ENCODE data around the gene ANLN.
"Not testable (repeated sequence)": the region's sequence is repeated elsewhere in the genome, so short reads cannot be mapped to it uniquely, and the experiment has no call there.

The ANLN gene

DNA sequence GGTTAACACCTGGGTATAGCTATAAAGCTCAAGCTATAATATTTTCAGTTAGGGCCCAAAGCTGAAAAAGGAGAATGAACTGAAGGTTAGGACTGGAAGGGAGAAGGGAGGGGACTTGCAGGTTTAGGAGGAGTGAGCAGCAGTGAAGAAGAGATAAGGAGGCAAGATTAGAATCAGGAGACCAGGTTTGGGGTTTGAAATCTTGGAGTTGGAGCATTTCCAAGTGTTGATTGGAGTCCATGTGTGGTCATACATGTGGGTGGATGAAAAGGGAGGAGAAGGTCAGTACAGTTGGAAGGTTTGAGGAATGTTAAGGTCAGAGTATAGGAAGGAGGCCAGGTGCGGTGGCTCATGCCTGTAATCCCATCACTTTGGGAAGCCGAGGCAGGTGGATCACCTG, 8.6 kb upstream of the ANLN start:
- no peak for DNase-seq

DNA sequence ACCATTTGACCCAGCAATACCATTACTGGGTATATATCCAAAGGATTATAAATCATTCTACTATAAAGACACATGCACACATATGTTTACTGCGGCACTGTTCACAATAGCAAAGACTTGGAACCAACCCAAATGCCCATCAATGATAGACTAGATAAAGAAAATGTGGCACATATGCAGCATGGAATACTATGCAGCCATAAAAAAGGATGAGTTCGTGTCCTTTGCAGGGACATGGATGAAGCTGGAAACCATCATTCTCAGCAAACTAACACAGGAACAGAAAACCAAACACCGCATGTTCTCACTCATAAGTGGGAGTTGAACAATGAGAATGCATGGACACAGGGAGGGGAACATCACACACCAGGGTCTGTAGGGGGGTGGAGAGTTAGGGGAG, 6.4 kb upstream of the ANLN start:
- DNase-seq, result not testable (repeated sequence)

DNA sequence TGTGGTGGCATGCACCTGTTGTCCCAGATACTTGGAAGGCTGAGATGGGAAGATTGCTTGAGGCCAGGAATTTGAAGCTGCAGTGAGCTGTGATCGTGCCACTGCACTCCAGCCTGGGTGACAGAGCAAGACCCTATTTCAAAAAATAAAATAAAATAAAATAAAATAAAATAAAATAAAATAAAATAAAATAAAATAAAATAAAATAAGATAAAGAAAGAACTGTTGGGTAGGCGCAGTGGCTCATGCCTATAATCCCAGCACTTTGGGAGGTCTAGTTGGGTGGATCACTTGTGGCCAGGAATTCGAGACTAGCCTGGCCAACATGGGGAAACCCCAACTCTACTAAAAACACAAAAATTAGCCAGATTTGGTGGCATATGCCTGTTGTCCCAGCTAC, 4.0 kb upstream of the ANLN start:
- DNase-seq, result not testable (repeated sequence)

DNA sequence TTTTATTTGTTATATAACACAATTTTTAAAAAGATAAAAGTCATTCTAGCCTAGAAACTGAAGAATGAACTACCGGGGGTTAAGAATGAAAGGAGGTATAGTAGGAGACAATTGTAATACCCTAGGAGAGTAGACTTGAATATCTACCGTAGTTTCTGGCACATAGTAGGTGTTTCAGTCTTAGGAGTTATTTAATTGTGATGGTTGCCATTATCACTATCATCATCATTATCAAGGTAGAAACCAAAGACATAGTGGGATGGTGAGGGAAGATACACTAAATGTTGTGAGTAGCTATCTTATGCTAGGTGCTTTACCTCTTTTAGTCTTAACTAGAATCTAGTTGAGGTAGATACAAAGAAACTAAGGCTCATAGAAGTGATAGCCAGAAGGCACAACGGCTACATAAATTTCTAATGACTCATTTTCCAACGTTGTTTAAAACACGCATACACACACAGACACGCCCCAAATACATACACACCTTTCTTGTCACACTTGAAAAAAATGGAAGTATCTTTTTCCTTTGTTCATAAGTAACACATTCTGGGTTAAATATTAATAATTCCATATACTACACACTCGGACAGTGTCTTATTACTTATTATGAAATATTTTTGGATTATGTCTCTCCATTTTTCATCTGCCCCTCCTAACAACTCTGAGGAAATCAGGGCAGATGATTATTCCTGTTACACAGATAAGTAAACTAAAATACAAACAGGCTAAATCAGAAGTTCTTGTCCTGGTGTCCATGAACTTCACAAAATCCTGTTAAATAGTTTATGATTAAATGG, 2.0 kb upstream of the ANLN start:
- no peak for DNase-seq

DNA sequence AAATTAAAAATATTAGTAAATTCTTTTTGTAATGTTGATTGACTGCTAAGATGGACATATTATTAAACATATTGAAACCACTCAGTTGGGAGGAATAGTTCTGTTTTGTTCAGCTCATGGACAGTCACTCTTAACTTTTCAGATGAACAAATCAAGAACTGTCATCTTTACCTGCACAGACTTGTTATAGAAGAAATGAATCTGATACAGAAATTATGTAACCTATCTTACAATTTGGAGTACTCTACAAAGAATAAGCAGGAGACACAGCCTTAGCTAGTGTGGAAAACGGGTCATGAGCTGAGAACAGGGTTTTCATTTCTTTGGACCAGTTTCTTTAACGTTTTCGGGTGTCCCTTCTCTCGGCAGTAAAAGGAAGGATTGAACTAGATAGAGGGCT, 1.2 kb upstream of the ANLN start:
- no peak for DNase-seq

DNA sequence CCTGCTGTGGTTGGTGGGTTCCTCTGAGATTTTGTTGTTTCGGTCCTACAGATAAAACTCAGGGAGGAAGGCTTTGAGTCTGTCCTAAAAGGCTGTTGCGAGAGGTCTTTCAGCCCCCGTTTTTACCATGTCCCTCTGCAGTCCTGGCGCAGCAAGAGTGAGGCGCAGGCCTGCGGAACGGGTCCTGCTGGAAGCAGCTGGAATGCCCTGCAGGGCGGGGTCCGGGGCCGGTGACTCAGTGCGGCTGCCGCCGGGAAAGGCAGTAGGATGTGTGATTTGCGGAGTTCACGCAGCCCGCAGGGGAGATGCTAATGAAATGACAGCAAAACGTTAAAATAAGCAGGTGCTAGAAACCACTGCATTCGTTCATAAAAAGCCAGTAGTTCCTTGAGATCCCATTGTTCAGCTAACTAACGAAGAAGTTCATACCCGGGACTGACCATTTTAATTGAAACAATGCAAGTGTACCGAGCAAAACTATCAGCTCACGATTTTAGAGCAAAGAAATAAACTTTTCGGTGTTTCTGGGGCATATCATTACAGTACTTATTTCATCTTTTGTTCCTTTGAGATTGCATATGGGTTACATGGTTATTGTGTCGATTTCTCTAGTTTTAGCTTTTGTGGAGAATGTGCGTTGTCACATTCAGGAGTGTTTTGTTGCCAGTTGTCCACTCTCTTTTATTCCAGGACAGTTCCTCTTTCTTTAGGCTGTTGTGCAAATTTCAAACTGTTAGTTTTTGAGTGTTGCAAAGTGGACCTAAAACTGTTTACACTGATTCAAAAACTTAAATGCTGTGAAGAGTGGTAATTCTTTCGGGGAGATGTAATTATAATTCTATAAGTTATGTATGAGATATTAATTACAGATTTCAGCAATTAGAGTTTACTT, 783 bp downstream of the ANLN start:
- DNase-seq, result peak; percentile 51

DNA sequence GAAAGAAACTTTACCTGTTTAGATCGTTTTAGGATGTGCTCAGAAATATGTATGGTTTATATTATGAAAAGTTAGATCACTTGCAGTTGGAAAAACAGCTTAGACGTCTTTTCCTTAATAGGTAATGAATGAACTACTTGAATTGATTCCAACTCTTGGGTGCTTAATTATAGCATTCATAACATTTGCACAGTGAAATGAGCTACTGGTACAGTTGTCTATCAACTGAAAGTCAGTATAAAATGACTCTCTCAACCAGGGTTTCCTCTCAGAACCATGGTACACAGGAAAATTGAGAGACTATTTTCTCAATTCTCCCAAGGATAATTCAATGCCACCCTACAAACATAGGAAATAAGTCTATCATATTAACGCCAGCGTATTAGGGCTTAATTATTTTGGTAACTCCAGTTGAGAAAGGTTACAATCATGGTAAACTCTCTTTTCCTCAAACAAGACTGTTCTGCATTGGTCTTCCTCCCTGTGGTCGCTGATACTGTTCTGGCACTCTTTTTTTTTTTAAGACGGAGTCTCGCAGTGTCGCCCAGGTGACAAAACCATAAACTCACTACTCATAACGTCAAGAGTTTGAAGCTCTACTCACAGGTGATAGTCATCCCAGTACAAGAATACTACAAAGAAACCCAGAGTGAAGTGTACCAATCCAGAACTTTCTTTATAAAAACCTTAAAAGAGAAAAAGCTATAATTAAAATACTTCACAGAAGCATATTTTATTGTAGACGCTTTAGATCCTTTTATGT, 2.0 kb downstream of the ANLN start:
- peak; percentile 13 for DNase-seq

DNA sequence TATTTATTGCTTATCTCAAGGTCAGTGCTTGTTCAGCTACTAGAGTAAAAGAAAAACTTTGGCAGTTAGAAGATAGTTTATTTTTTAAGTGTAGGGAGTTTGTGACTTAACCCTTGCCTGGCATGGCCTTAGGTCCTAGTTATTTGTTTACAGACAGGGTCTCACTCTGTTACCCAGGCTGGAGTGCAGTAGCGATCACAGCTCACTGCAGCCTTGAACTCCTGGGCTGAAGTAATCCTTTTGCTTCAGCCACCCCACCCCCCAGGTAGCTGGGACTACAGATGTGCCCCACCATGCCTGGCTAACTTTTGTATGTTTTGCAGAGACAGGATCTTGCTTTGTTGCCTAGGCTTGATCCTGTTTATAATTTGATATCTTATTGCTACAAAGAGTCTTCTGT, 4.2 kb downstream of the ANLN start:
- no peak for DNase-seq

DNA sequence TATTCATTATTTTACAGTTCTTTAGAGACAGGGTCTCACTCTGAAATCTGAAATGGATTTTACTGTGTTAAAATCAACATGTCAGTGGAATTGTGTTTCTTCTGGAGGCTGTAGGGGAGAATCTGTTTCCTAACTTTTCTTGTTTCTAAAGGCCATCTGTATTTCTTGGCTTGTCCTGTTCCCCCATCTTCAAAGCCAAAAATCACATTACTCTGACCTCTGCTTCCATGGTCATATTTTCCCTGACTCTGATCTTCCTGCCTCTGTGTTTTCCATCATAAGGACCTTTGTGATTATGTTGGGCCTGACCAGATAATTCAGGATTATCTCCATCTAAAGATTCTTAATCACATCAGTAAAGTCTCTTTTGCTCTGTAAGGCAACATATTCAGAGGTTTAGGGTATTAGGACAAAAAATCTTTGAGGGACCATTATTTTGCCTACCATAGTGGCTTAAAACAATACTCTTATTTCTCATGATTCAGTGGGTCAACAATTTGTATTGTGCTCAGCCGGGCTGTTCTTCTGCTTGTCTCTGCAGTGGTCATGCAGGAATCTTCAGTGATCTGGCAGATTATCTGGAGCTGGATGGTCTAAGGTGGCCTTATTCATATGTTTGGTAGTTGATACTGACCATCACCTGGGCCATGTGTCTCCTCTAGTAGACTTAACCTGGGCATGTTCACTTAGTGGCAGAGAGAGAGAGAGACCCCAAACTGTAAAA, 5.7 kb downstream of the ANLN start:
- DNase-seq, result no peak

DNA sequence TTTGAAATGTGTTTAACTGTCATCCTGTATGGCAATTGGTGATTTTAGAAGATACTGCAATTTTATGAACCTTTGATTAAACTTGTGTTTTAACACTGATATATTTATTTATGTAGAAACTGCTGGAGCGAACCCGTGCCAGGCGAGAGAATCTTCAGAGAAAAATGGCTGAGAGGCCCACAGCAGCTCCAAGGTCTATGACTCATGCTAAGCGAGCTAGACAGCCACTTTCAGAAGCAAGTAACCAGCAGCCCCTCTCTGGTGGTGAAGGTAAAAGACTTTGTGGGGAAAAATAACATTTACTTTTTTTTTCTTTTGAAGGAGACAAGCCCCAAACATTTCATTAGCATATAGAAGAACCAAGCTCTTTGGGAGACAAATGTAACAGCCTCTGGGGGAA, 6.5 kb downstream of the ANLN start:
- DNase-seq, result no peak

DNA sequence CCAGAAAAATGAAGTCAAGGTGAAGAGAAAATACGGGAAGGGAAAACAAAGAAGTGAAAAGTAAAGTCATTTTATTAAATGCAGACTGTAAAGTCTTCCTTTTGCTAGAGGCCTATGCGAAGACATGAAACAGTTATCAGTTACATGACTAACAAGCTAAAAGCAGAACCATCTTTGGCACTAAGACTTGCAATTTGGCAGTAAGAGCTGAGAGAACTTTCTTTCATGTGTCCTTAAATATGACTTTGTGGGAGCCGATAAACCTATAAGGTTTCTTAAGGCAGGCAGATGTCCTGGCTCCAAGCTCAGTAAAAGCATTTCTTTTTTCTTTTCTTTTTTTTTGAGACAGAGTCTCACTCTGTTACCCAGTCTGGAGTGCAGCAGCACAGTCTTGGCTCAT, 10.4 kb downstream of the ANLN start:
- no peak for DNase-seq

DNA sequence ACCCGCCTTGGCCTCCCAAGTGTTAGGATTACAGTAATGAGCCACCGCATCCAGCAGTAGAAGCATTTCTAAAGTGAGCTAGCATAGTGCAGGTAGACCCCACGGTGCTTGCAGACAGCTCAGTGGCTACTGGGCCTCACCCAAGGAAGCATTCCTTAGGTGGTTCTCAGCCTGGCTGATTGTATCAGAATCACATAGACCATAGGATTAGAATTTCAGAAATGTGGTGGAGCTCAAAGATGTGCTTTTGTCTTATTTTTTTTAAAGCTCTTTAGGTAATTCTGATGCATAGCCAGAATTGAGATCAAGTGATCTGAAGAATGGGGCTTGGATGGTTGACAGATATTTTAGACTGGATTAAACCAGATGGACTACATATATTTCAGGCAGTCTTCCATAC, 10.9 kb downstream of the ANLN start:
- DNase-seq, result no peak

DNA sequence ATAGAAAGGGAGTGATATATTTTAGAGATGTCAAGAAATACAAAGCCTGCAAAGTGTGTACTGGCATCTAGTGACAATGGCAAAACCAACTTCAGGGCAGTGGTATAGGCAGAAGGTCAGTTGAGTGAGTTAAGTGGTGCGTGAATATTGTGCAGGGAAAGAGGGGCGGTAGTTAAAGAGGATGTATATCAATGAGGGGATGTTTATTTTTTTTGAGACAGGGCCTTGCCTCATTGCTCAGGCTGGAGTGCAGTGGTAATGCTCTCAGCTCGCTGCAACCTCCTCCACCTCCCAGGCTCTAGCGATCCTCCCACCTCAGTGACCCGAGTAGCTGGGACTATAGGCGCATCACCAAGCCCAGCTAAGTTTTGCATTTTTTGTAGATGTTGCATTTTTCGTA, 13.8 kb downstream of the ANLN start:
- DNase-seq, result no peak

DNA sequence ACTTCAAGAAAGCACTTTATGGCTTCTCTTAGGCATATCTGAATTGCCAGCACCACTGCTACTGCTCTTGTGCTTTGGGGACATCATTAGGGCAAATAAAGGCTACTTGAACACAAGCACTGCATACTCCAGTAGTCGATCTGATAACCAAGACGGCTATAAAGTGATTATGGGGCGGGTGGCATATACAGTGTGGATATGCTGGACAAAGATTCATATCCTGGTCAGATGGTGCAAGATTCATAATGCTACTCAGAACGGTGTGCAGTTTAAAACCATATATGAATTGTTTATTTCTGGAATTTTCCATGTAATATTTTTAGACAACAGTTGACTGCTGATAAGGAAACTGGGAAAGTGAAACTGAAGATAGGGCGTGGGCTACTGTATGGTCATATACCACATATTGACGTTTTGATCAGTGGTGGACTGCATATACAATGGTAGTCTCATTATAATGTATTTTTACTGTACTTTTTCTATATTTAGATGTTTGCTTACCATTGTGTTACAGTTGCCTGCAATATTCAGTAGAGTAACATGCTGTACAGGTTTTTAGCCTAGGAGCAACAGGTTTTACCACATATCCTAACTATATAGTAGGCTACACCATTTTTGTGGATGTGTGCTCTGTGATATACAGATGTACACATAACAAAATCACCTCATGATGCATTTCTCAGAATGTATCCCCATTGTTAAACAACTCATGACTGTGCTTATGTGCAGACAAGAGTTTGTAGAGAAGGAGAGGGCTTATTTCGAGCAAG, 15.2 kb downstream of the ANLN start:
- no peak for DNase-seq

DNA sequence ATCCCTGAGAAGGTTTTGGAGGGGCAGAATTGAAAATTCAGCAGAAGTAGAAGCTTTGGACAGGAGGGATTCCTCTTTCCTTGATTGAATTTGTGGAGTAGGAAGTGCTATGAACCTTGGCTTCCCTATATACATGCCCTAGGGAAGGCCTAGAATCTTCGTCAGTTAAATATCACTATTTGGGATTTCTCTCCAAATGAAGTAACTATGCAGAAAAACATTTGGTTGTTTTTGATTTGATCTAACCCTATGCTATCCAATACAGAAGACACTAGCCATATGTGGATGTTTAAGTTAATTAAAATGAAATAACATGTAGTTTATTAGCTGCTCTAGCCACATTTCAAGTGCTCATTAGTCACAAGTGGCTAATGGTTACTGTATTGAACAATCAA, 15.7 kb downstream of the ANLN start:
- no peak for DNase-seq

DNA sequence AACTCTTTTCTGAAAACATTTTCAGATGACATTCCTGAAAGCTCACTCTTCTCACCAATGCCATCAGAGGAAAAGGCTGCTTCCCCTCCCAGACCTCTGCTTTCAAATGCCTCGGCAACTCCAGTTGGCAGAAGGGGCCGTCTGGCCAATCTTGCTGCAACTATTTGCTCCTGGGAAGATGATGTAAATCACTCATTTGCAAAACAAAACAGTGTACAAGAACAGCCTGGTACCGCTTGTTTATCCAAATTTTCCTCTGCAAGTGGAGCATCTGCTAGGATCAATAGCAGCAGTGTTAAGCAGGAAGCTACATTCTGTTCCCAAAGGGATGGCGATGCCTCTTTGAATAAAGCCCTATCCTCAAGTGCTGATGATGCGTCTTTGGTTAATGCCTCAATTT, 16.5 kb downstream of the ANLN start:
- no peak for DNase-seq

DNA sequence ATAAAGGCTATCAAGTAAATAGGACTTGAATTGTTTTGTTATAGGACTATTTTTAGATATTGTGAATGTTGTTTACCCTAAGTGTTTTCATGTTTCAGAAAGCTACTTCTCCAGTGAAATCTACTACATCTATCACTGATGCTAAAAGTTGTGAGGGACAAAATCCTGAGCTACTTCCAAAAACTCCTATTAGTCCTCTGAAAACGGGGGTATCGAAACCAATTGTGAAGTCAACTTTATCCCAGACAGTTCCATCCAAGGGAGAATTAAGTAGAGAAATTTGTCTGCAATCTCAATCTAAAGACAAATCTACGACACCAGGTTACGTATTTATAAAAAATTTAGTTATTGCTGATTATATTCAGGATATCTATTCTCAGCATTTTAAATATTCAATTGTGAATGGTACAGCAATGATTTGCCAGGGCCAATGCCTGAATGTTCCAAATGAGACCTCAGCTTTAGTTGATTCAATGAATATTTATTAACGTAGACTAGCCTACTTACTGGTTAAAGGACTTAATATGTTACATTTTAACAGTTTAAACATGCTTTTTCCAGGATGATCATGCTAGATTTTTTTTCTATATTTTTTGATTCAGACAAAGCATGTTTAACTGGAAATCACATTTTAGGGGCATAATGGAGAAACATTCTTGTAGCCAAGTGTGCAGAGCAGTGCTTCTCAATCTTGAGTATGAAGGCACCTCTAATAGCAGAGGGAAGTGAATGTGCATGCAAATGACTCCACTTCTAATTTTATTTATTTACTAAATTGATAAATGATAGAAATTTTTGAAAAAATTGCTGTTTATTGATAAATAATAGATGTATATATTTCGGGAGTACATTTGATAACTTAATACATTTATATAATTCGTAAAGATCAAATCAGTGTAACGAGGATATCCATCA, 18.2 kb downstream of the ANLN start:
- no peak for DNase-seq

DNA sequence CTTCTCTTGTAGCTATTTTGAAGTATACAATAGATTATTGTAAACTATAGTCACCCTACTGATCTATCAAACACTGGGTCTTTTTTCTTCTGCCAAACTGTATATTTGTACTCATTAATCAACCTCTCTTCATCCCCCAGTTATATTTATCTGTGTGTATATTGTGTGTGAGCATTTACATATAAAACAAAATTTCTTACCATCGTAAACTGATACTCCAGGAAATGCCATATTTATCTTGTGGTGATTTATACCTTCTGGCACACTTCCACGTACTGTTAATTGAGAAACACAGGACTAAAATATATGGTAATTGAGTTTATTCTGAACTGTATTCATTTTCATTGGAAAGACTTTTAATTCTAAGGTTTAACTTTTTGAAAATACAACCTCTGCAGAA, 18.9 kb downstream of the ANLN start:
- DNase-seq, result no peak

DNA sequence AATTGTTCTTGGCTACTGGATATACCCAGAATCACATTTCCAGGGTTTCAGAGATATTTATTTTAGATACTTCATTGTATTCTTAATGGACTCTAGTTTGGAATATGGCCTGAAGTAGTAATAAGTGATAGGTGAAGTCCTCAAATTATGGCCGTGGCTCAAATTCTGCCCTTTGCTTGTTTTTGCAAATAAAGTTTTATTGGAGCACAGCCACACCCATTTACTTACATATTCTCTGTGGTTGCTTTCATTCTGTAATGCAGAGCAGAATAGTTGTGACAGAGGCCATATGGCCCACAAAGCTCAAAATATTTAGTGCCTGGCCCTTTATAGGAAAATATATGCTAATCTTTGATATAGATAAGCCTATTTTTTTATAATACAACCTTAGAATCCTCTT, 19.5 kb downstream of the ANLN start:
- DNase-seq, result no peak

DNA sequence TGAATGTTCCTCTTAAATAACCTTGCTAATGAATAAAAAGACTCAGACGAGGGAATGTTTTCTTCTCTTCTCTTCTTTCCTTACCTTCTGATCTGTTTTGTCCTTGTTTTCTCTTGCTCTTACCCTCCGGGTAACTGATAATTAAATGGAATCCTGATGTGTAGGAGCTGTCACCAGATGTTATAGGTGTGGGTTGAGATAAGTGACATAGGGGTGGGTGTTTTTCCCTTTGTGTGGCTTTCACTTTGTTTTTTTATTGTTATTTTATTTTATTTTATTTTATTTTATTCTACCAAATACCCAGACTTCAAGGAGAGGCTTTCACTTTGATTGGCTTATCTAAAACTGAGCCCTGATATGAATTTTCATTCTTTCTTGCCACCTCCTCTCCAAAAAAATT, 25.5 kb downstream of the ANLN start:
- no peak for DNase-seq

DNA sequence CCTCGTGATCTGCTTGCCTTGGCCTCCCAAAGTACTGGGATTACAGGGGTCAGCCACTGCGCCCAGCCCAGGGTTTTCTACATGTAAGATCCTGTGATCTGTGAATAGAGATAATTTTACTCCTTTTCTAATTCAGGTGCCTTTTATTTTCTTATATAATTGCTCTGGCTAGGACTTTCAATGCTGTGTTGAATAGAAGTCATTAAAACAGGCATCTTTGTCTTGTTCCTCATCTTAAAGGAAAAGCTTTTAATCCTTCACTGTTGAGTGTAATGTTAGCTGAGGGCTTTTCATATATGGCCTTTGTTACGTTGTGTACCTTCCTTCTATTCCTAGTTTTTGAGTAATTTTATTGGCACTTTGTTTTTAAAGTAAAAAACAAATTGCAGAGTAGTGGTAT, 26.6 kb downstream of the ANLN start:
- DNase-seq, result no peak

Measured in NCI-H2081 treated with DMSO at 0.1 percent for 48 hours (cell line).